Fibroblast of lung (primary cell): Measurements from ENCODE around the gene KCNJ11. TPM values are rescaled to one million over a fixed set of nuclear protein-coding genes. Genes with fewer than 3 reads are reported as not detected.

Experiments
- DNase-seq, 2 donors: peaks; one replicate each; pipeline versions ENCODE4 v3.0.0 to v3.0.0-alpha.2; 2010; ENCODE audit warnings: low read depth in 2 of 2
- H2AFZ ChIP-seq: 2 replicates; pipeline ENCODE4 v1.5.1; 2012; ENCODE audit warnings: low read length, control low read depth, inconsistent platforms
- H3K27ac ChIP-seq: 2 replicates; pipeline ENCODE4 v1.5.1; 2011; ENCODE audit warnings: low read length, control low read depth; ENCODE audit not compliant: insufficient read depth
- H3K27me3 ChIP-seq: 2 replicates; pipeline ENCODE4 v1.5.1; 2011; ENCODE audit warnings: mild to moderate bottlenecking, low read length; ENCODE audit not compliant: control insufficient read depth, insufficient read depth
- H3K36me3 ChIP-seq: 2 replicates; pipeline ENCODE4 v1.5.1; 2011; ENCODE audit warnings: low read length; ENCODE audit not compliant: control insufficient read depth, insufficient read depth
- H3K4me1 ChIP-seq: 2 replicates; pipeline ENCODE4 v1.5.1; 2011; ENCODE audit warnings: low read length; ENCODE audit not compliant: control insufficient read depth, insufficient read depth; ENCODE audit errors: extremely low read depth
- H3K4me2 ChIP-seq: 2 replicates; pipeline ENCODE4 v1.5.1; 2011; ENCODE audit warnings: low read length, control low read depth; ENCODE audit not compliant: insufficient read depth; ENCODE audit errors: extremely low read depth
- H3K4me3 ChIP-seq, 4 experiments: fragments of 200-600 bp in 1 of 4; sonication (generic) in 1 of 4; replicated peaks in 1 of 4; 2 replicates each; pipeline ENCODE4 v1.5.1; 2011 to 2016; ENCODE audit warnings: low read length in 4 of 4, low read depth in 3 of 4, mild to moderate bottlenecking in 3 of 4, control low read depth in 2 of 4, inconsistent platforms in 1 of 4, mixed read lengths in 1 of 4; ENCODE audit not compliant: insufficient read depth in 1 of 4; ENCODE audit errors: control extremely low read depth in 1 of 4
- H3K79me2 ChIP-seq: 2 replicates; pipeline ENCODE4 v1.5.1; 2012; ENCODE audit warnings: mild to moderate bottlenecking, low read length, inconsistent platforms; ENCODE audit not compliant: control insufficient read depth, insufficient read depth
- H3K9ac ChIP-seq: 2 replicates; pipeline ENCODE4 v1.5.1; 2011; ENCODE audit warnings: mild to moderate bottlenecking, low read length, control low read depth; ENCODE audit not compliant: insufficient read depth
- H3K9me3 ChIP-seq: 2 replicates; pipeline ENCODE4 v1.5.1; 2012; ENCODE audit warnings: low read depth, low read length; ENCODE audit not compliant: control insufficient read depth, insufficient read depth
- H4K20me1 ChIP-seq: 2 replicates; pipeline ENCODE4 v1.5.1; 2011; ENCODE audit warnings: low read length; ENCODE audit not compliant: control insufficient read depth, insufficient read depth; ENCODE audit errors: extremely low read depth
- EZH2 ChIP-seq: IDR thresholded peaks from 2 replicates; pipeline ENCODE4 v1.5.1; 2012; ENCODE audit warnings: low read length, control low read depth, mild to moderate bottlenecking; ENCODE audit errors: missing control alignments
- polyA plus RNA-seq, 2 donors: library from polyadenylated mRNA; depleted of rRNA in 1 of 2; stranded (reverse) in 1 of 2; unstranded in 1 of 2; fragments of >200 nt; gene quantifications; 2 replicates each; pipeline ENCODE4 v1.2.1, GENCODE V29; 2011 to 2012; ENCODE audit warnings: missing spikeins in 1 of 2
- total RNA-seq: library from RNA; depleted of rRNA; stranded (reverse); fragments of >200 nt; gene quantifications from 2 replicates; pipeline ENCODE4 v1.2.1, GENCODE V29; 2014
- TF ChIP-seq, protein P1 (sequence below), 2 donors: IDR thresholded peaks in 1 of 2; conservative IDR thresholded peaks in 1 of 2; 1 replicate in 1 of 2; 2 replicates in 1 of 2; pipeline ENCODE4 v1.5.1; 2011 to 2012; ENCODE audit warnings: low read length in 2 of 2, control low read depth in 1 of 2, inconsistent platforms in 1 of 2, low read depth in 1 of 2, mild to moderate bottlenecking in 1 of 2

KCNJ11 gene
- total and polyA plus RNA-seq, 2 donors (not counting 1 experiment from before 2014, with no cell fraction given): not detected

DNA sequence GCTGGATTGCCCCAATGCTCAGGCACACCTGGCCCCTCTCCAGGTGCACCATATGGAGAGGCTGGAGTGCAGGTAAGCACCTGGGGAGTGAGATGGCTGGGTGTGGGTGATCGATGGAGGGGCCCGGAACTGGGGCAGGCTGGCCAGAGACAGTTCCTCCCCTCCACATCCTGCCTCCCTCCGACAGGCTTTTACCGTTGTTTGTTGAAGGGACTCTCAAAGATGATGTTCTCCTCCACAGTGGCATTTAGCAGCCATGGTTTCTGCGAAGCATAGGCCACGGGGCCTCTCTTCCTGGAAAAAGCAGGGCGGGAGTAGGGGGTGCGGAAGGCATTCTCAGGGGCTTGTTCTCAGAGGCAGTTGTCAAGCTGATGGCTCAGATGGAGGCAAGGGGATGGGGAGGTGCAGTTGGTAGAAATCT lies 25.9 kb upstream of the KCNJ11 start:
- H2AFZ ChIP-seq: no peak overlapping the region
- H3K4me2 ChIP-seq: no peak overlapping the region
- H4K20me1 ChIP-seq: no peaks in the 10 kb centered on the region
- no peak overlapping the region for H3K4me3 ChIP-seq
- peaks cover 4% of the 10 kb centered on the region for H3K27me3 ChIP-seq
- no peaks in the 10 kb centered on the region for H3K9me3 ChIP-seq
- no peaks in the 10 kb centered on the region for H3K36me3 ChIP-seq
- no peaks in the 10 kb centered on the region for H3K79me2 ChIP-seq
- no peak overlapping the region for H3K27ac ChIP-seq
- H3K4me1 ChIP-seq: no peaks in the 10 kb centered on the region
- H3K9ac ChIP-seq: no peak overlapping the region
- no peak for DNase-seq
- TF ChIP-seq, protein P1, sequence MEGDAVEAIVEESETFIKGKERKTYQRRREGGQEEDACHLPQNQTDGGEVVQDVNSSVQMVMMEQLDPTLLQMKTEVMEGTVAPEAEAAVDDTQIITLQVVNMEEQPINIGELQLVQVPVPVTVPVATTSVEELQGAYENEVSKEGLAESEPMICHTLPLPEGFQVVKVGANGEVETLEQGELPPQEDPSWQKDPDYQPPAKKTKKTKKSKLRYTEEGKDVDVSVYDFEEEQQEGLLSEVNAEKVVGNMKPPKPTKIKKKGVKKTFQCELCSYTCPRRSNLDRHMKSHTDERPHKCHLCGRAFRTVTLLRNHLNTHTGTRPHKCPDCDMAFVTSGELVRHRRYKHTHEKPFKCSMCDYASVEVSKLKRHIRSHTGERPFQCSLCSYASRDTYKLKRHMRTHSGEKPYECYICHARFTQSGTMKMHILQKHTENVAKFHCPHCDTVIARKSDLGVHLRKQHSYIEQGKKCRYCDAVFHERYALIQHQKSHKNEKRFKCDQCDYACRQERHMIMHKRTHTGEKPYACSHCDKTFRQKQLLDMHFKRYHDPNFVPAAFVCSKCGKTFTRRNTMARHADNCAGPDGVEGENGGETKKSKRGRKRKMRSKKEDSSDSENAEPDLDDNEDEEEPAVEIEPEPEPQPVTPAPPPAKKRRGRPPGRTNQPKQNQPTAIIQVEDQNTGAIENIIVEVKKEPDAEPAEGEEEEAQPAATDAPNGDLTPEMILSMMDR (conservative IDR thresholded peaks at IDR 0.05 in 1 of 2, IDR thresholded peaks at IDR 0.05 in 1 of 2; ENCODE audit: low read depth in 1 of 2, low read length in 2 of 2): no peak
- TF ChIP-seq EZH2: no peak

DNA sequence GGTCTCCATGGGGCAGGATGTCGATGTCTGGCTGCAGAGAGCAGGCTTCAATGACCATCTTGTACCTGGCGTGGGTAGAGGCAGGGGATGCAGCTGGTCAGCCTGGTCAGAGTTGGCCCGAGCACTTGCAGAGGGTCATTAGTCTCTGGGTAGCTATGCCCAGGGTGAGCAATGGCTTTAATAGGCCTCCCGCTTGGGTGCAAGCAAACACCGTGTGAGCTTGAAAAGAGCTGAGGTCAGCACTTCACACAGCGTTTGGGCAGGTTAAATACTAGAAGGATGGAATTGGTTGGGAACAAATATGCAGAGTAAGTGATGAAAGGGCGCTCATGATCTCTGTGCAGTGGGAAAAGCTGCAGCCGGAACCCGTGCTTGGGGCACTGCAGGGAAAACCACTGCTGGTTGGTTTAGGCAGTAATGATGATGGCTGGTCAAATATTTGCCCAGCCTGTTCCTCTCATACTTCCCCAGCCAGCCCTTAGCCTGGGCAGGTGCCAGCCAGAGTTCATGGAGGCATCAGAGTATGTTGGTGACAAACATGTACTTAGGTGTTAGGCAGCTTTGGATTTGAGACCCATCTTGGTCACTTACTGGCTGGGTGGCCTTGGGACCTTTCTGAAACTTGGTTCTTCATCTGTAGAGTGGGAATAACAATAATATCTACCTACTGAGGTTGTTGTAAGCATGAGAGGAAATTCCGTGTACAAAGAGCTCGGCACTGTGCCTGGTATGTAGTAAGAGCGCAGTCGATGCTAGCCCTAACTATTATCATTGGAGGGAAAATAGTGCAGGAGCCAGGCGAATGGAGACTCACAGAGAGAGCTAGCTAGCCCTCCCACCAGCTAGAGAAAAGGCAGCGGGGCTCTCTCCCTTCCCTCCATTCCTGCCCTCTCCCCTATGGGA lies 25.2 kb upstream of the KCNJ11 start:
- no peaks in the 10 kb centered on the region for H3K79me2 ChIP-seq
- no peaks in the 10 kb centered on the region for H4K20me1 ChIP-seq
- no peaks in the 10 kb centered on the region for H3K4me1 ChIP-seq
- no peaks in the 10 kb centered on the region for H3K9me3 ChIP-seq
- TF ChIP-seq, protein P1 (conservative IDR thresholded peaks at IDR 0.05 in 1 of 2, IDR thresholded peaks at IDR 0.05 in 1 of 2; ENCODE audit: low read depth in 1 of 2, low read length in 2 of 2): no peak
- TF ChIP-seq EZH2: no peak
- peaks cover 4% of the 10 kb centered on the region for H3K27me3 ChIP-seq
- no peak overlapping the region for H3K27ac ChIP-seq
- H2AFZ ChIP-seq: no peak overlapping the region
- no peak overlapping the region for H3K9ac ChIP-seq
- no peak overlapping the region for H3K4me3 ChIP-seq
- DNase-seq: no peak
- no peak overlapping the region for H3K4me2 ChIP-seq
- no peaks in the 10 kb centered on the region for H3K36me3 ChIP-seq

DNA sequence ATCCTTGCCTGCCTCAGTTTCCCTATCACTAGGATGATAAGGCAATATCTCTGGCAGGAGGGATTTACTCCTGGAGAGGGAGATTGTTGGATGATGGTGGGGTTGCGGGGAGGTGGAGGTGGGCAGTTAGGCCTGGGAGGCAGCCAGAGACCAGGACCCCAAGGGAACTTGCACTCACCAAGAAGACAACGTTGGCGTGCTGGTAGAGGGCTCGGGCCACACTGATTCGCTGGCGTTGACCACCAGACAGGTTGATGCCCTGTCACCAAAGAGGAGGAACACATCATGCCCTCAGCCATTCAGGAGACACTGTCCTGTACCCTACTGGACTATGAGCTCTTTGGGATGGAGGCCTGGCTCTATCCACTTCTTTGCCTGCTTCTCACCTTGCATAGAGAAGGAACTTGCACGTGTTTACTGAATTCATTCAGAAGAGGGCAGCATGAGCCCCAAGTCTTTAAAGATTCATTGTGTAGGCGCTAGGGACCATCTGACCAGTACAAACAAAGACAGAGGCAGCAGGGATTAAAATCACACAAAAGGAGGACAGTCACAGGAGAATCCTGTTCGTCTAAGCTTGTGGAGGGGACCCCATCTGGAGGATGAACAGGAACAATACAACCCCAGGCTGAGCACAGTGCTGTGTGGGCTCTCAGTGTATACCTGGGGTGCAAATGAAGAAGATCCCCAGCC lies 24.2 kb upstream of the KCNJ11 start:
- Histone ChIP-seq H3K27me3 (no peaks in the 10 kb centered on the region), H3K4me2 (no peak overlapping the region), H3K4me1 (no peaks in the 10 kb centered on the region), H3K4me3 (no peak overlapping the region), H3K79me2 (no peaks in the 10 kb centered on the region), H3K9me3 (no peaks in the 10 kb centered on the region), H3K36me3 (no peaks in the 10 kb centered on the region), H3K27ac (no peak overlapping the region), H3K9ac (no peak overlapping the region), H2AFZ (no peak overlapping the region), H4K20me1 (no peaks in the 10 kb centered on the region)
- DNase-seq: no peak
- no peak for TF ChIP-seq EZH2
- TF ChIP-seq, protein P1 (conservative IDR thresholded peaks at IDR 0.05 in 1 of 2, IDR thresholded peaks at IDR 0.05 in 1 of 2; ENCODE audit: low read depth in 1 of 2, low read length in 2 of 2): no peak
